H9 (cell line): ENCODE measurements around the gene OPN4. TPM values are rescaled to one million over a fixed set of nuclear protein-coding genes. Genes with fewer than 3 reads are reported as not detected.
A peak's percentile ranks its signal among the peaks of the same experiment; 100 is the strongest.

Experiments
- DNase-seq: peaks from one replicate; pipeline ENCODE4 v3.0.0-alpha.2; 2017
- H2AFZ ChIP-seq: one replicate; pipeline ENCODE4 v1.6.1; 2013; ENCODE audit warnings: mild to moderate bottlenecking, low read length, control low read depth, moderate library complexity
- H2AK5ac ChIP-seq: 2 replicates; pipeline ENCODE4 v1.6.1; 2013; ENCODE audit warnings: low read length, control low read depth, mixed read lengths; ENCODE audit not compliant: insufficient read length
- H2BK120ac ChIP-seq: one replicate; pipeline ENCODE4 v1.6.1; 2013; ENCODE audit warnings: low read depth, mild to moderate bottlenecking, low read length, control low read depth, inconsistent platforms; ENCODE audit not compliant: poor library complexity, severe bottlenecking
- H2BK12ac ChIP-seq: 2 replicates; pipeline ENCODE4 v1.6.1; 2013; ENCODE audit warnings: low read length, control low read depth, mixed read lengths, low read depth; ENCODE audit not compliant: insufficient read length
- H2BK15ac ChIP-seq: 2 replicates; pipeline ENCODE4 v1.6.1; 2013; ENCODE audit warnings: low read depth, low read length, control low read depth
- H2BK20ac ChIP-seq: one replicate; pipeline ENCODE4 v1.6.1; 2013; ENCODE audit warnings: low read depth, mild to moderate bottlenecking, low read length, control low read depth, inconsistent platforms; ENCODE audit not compliant: poor library complexity, severe bottlenecking
- H2BK5ac ChIP-seq: 2 replicates; pipeline ENCODE4 v1.6.1; 2013; ENCODE audit warnings: low read length, control low read depth, mixed read lengths; ENCODE audit not compliant: insufficient read length
- H3K14ac ChIP-seq: 2 replicates; pipeline ENCODE4 v1.6.1; 2013; ENCODE audit warnings: low read length, control low read depth; ENCODE audit not compliant: insufficient read depth
- H3K18ac ChIP-seq: 2 replicates; pipeline ENCODE4 v1.6.1; 2013; ENCODE audit warnings: low read depth, mild to moderate bottlenecking, mixed read lengths, low read length, control low read depth; ENCODE audit not compliant: insufficient read length
- H3K23ac ChIP-seq: 2 replicates; pipeline ENCODE4 v1.6.1; 2013; ENCODE audit warnings: low read length, control low read depth, mixed read lengths, low read depth; ENCODE audit not compliant: insufficient read length
- H3K23me2 ChIP-seq: 2 replicates; pipeline ENCODE4 v1.6.1; 2013; ENCODE audit warnings: low read depth, mild to moderate bottlenecking, mixed read lengths, low read length, control low read depth; ENCODE audit not compliant: insufficient read length, poor library complexity, severe bottlenecking
- H3K27ac ChIP-seq: 2 replicates; pipeline ENCODE4 v1.5.1; 2013; ENCODE audit warnings: low read length, control low read depth, mixed read lengths, low read depth; ENCODE audit not compliant: insufficient read length
- H3K27me3 ChIP-seq: 2 replicates; pipeline ENCODE4 v1.6.1; 2013; ENCODE audit warnings: low read length, control low read depth, inconsistent platforms; ENCODE audit not compliant: insufficient read depth
- H3K4ac ChIP-seq: 2 replicates; pipeline ENCODE4 v1.6.1; 2013; ENCODE audit warnings: low read depth, mild to moderate bottlenecking, control low read depth, inconsistent platforms, low read length, moderate library complexity
- H3K4me1 ChIP-seq: 2 replicates; pipeline ENCODE4 v1.6.1; 2013; ENCODE audit warnings: low read length, control low read depth, inconsistent platforms; ENCODE audit not compliant: insufficient read depth
- H3K4me2 ChIP-seq: 2 replicates; pipeline ENCODE4 v1.6.1; 2013; ENCODE audit warnings: low read length, control low read depth, mixed read lengths; ENCODE audit not compliant: insufficient read length, insufficient read depth
- H3K56ac ChIP-seq: 2 replicates; pipeline ENCODE4 v1.6.1; 2013; ENCODE audit warnings: low read depth, mild to moderate bottlenecking, mixed read lengths, low read length, control low read depth; ENCODE audit not compliant: insufficient read length
- H3K79me1 ChIP-seq: 2 replicates; pipeline ENCODE4 v1.6.1; 2013; ENCODE audit warnings: low read depth, mild to moderate bottlenecking, moderate library complexity, low read length, control low read depth, inconsistent platforms; ENCODE audit not compliant: insufficient read depth, poor library complexity, severe bottlenecking
- H3K79me2 ChIP-seq: 2 replicates; pipeline ENCODE4 v1.6.1; 2013; ENCODE audit warnings: low read length, control low read depth, inconsistent platforms; ENCODE audit not compliant: insufficient read depth
- H3K9ac ChIP-seq: 2 replicates; pipeline ENCODE4 v1.6.1; 2013; ENCODE audit warnings: low read length, control low read depth, mixed read lengths; ENCODE audit not compliant: insufficient read length; ENCODE audit errors: extremely low read depth
- H3K9me3 ChIP-seq: one replicate; pipeline ENCODE4 v1.6.1; 2013; ENCODE audit warnings: low read depth, low read length, inconsistent platforms; ENCODE audit not compliant: control insufficient read depth
- H3T11ph ChIP-seq: one replicate; pipeline ENCODE4 v1.6.1; 2013; ENCODE audit warnings: mild to moderate bottlenecking, low read length, control low read depth, inconsistent platforms
- H4K20me1 ChIP-seq: one replicate; pipeline ENCODE4 v1.6.1; 2013; ENCODE audit not compliant: control insufficient read depth, insufficient read length, insufficient read depth
- H4K5ac ChIP-seq: 2 replicates; pipeline ENCODE4 v1.6.1; 2013; ENCODE audit warnings: low read depth, mild to moderate bottlenecking, mixed read lengths, low read length, control low read depth; ENCODE audit not compliant: insufficient read length
- H4K8ac ChIP-seq: replicated peaks from 2 replicates; pipeline ENCODE4 v1.6.1; 2013; ENCODE audit warnings: low read length, control low read depth, mixed read lengths, low read depth; ENCODE audit not compliant: insufficient read length
- H4K91ac ChIP-seq: 2 replicates; pipeline ENCODE4 v1.6.1; 2013; ENCODE audit warnings: low read depth, mild to moderate bottlenecking, moderate library complexity, mixed read lengths, low read length, control low read depth; ENCODE audit not compliant: insufficient read length
- H3K27ac Mint-ChIP-seq, 3 experiments: 2 replicates in 2 of 3; 3 replicates in 1 of 3; pipeline ENCODE4 v1.8.0; 2020 to 2021; ENCODE audit warnings: mixed read lengths in 3 of 3, mild to moderate bottlenecking in 1 of 3, moderate library complexity in 1 of 3
- H3K27me3 Mint-ChIP-seq: 2 replicates; pipeline ENCODE4 v1.8.0; 2021; ENCODE audit warnings: low read depth, mild to moderate bottlenecking, moderate library complexity, mixed read lengths
- H3K36me3 Mint-ChIP-seq, 3 experiments: 2 replicates in 2 of 3; 3 replicates in 1 of 3; pipeline ENCODE4 v1.8.0; 2020 to 2021; ENCODE audit warnings: low read depth in 3 of 3, mixed read lengths in 3 of 3; ENCODE audit not compliant: insufficient read depth in 1 of 3
- H3K4me1 Mint-ChIP-seq, 2 experiments: 2 replicates each; pipeline ENCODE4 v1.8.0; 2020; ENCODE audit warnings: mixed read lengths in 2 of 2
- H3K4me3 Mint-ChIP-seq, 2 experiments: 2 replicates in 1 of 2; 3 replicates in 1 of 2; pipeline ENCODE4 v1.8.0; 2020 to 2021; ENCODE audit warnings: mild to moderate bottlenecking in 2 of 2, mixed read lengths in 2 of 2, moderate library complexity in 1 of 2
- H3K9me3 Mint-ChIP-seq, 2 experiments: 2 replicates in 1 of 2; 3 replicates in 1 of 2; pipeline ENCODE4 v1.8.0; 2020; ENCODE audit warnings: mild to moderate bottlenecking in 2 of 2, mixed read lengths in 2 of 2, moderate library complexity in 1 of 2
- CTCF ChIP-seq: fragments of 200-600 bp; sonication (generic); conservative IDR thresholded peaks from 3 replicates; pipeline ENCODE4 v1.8.0; 2021; ENCODE audit warnings: antibody characterized with exemption, mild to moderate bottlenecking
- WGBS: extraction: QIAGEN DNeasy Blood & Tissue Kit; methylation state at CpG from one replicate; pipeline ENCODE4 v1.1.7; 2013; ENCODE audit warnings: missing lambda C conversion rate, low lambda C conversion rate, mixed read lengths; ENCODE audit not compliant: insufficient read length; ENCODE audit errors: extremely low coverage; 5-methylcytosine and 5-hydroxymethylcytosine counted together
- total RNA-seq: library from RNA; stranded (reverse); gene quantifications from 2 replicates; pipeline ENCODE4 v1.2.1, GENCODE V29; 2021

Gene OPN4
- total RNA-seq, 1 experiment from 2014 or later, result not detected

- Histone ChIP-seq H3K14ac (no peak overlapping the region; the same call in 1 of the 2 replicates), H3K9me3 (no peaks in the 10 kb centered on the region), H2BK12ac (no peak overlapping the region), H3K4ac (no peak overlapping the region), H2BK15ac (no peak overlapping the region), H3K9ac (no peak overlapping the region), H2AFZ (no peak overlapping the region), H4K5ac (no peak overlapping the region), H2BK5ac (no peak overlapping the region), H4K20me1 (no peaks in the 10 kb centered on the region), H3T11ph (no peak overlapping the region), H3K23ac (no peak overlapping the region), H3K79me2 (no peaks in the 10 kb centered on the region), H4K91ac (no peak overlapping the region), H3K4me2 (no peak overlapping the region), H3K4me1 (no peaks in the 10 kb centered on the region), H3K79me1 (no peaks in the 10 kb centered on the region), H3K18ac (peak overlapping the region; percentile 7), H3K56ac (no peak overlapping the region), H2BK120ac (no peak overlapping the region), H2AK5ac (no peak overlapping the region), H4K8ac (no peak overlapping the region), H3K23me2 (no peaks in the 10 kb centered on the region), H3K27ac (no peak overlapping the region), H3K27me3 (no peaks in the 10 kb centered on the region), H2BK20ac (no peak overlapping the region)
- no peak overlapping the region for H3K27ac Mint-ChIP-seq
- H3K4me1 Mint-ChIP-seq, result peaks cover 13 to 15% of the 10 kb centered on the region in 2 experiments
- no peaks in the 10 kb centered on the region for H3K9me3 Mint-ChIP-seq
- H3K27me3 Mint-ChIP-seq, result no peaks in the 10 kb centered on the region
- no CpG with 5 or more reads among the region's 17 CpGs for WGBS
- DNase-seq, result peak; percentile 25
- no peaks in the 10 kb centered on the region for H3K36me3 Mint-ChIP-seq
- no peak overlapping the region for H3K4me3 Mint-ChIP-seq
- TF ChIP-seq CTCF, result no peak
Measured at GRCh38 chr10:86649471-86650150, 4.7 kb upstream of the OPN4 start.
